ENCODE data around the gene SAG.

The SAG gene

DNA sequence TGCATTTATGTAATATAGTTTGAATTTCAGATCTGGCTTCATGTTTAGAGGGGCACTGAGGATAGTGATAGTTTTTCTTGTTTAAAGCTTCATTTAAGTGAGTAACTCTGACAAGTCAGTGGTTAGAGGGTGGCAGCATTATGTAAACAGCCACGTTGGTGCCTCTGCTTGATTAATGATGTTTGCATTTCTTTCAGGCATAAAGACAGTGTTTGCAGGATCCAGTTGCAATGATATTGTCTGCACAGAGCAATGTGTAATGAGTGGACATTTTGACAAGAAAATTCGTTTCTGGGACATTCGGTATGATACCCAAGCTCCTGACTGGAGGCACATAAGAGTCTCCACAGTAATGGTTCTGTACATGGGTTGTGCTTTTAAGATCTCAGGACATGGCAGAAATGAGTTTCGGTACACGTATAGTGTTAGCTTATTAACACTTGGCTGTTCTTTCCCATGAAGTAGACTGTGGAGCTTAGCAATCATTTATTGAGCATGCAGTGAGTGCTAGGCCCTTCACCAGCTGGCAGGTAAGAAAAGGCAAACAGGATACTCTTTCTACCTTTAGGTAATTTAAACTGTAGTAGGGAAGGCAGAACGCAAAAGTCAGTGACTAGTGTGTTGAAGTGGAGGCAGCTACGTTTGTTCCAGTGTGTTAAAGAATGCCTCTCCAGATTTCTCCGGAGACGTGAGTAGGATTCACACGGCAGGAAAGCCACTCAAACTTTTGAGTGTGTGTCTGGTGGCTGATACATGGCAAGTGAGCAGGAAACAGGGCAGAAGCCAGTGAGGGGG lies 17.4 kb upstream of the SAG start:
- DNase-seq = no peak

DNA sequence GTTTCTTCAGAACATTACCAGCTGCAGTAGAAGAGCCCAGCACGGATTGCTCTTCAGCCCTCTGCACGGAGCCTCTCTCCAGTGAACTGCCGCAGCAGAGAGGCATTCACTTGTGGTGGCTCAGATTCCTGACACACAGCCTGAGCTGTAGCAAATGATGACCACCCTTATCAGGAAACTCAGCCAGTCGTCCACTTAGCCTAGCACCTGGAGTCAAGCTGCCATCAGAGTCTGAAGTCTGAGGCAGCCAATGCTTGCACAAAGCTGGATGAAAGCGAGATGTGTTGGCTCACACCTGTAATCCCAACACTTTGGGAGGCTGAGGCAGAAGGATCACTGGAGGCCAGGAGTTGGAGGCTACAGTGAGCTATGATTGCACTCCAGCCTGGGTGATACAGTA lies 11.7 kb upstream of the SAG start:
- DNase-seq = no peak

- DNase-seq = no peak
These were observed 10.5 kb upstream of the SAG start for GRCh38 chr2:233297076-233297475.

- no peak for DNase-seq
These were observed 7.2 kb upstream of the SAG start for GRCh38 chr2:233300401-233300800.

GRCh38 chr2:233301248-233301647 lies 6.4 kb upstream of the SAG start:
- DNase-seq = no peak

GRCh38 chr2:233301811-233302210 lies 5.8 kb upstream of the SAG start:
- no peak for DNase-seq

- DNase-seq = no peak
These were observed 4.4 kb upstream of the SAG start for GRCh38 chr2:233303252-233303651.

- no peak for DNase-seq
These were observed 3.8 kb downstream of the SAG start for GRCh38 chr2:233311241-233311926.

- no peak for DNase-seq
These were observed 5.3 kb downstream of the SAG start for GRCh38 chr2:233312874-233313273.

DNA sequence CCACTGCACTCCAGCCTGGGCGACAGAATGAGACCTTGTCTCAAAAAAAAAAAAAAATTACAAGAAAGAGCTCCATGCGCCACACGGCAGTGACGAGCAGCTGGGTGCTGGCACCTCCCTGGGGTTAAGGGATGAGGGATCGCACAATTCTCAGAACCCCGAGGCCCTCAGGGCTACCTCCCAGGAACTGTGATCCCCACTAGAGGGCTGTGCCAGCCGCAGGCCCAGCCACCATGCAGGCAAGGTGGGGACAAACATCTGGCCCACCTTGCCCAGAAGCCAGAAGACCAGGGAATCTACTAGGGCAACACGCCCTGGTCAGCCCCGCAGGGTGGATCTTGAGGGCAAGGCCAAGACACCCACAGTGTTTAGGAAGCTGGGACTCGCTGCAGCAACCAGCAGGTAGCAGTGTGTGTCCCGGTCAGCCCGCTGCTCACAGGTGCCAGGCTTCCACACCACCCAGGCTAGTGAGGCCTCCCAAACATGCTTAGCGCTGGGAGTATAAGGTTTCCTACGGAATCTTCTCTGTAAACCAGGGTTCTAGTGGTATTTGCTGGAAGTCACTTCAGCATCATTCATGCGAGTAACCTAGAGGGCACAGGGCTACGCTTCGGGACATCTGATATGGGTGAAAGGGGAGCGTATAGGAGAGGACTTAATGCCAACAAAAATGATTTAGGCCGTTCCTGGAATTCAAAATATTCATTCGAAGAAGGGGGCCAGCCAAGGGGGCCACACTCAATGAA lies 6.7 kb downstream of the SAG start:
- DNase-seq = no peak

- no peak for DNase-seq
These were observed 9.8 kb downstream of the SAG start for GRCh38 chr2:233317196-233317943.

DNA sequence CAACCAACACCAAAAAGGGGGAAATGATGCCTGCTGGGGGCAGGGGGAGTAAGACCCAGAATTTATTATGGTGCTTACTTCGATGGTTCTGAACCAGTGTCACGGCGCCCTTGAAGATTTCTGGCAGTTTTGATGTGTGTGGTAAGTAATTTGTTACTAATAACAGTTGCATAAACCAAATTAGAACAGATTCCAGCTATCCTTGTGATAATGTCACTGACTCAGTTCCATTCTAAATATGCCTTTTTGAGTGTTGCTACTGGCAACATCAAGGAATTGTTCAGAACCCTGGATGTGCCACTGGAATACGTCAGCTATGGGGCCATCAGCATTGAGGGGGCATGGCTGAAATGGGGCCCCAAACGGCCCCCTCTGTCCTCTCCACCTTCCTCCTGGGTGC lies 11.6 kb downstream of the SAG start:
- DNase-seq = no peak

GRCh38 chr2:233320470-233320869 lies 12.9 kb downstream of the SAG start:
- DNase-seq = no peak

GRCh38 chr2:233321166-233321565 lies 13.6 kb downstream of the SAG start:
- DNase-seq = no peak

- no peak for DNase-seq
These were observed 16.2 kb downstream of the SAG start for GRCh38 chr2:233323851-233324250.

DNA sequence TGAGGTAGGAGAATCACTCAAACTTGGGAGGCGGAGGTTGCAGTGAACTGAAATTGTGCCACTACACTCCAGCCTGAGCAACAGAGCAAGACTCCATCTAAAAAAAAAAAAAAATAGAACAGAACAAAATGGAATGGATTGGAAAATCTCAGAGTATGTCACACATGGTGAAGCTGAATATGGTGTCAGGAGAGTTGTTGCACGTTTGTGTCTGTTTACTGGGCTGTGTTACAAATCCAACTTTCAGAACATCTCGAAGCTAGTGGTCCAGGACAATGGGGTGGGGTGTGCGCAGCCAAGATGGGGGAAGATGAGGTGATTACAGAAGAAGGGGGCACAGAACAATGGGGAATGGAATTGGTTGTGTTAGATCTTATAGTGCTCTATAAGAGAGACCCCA lies 17.6 kb downstream of the SAG start:
- no peak for DNase-seq

DNA sequence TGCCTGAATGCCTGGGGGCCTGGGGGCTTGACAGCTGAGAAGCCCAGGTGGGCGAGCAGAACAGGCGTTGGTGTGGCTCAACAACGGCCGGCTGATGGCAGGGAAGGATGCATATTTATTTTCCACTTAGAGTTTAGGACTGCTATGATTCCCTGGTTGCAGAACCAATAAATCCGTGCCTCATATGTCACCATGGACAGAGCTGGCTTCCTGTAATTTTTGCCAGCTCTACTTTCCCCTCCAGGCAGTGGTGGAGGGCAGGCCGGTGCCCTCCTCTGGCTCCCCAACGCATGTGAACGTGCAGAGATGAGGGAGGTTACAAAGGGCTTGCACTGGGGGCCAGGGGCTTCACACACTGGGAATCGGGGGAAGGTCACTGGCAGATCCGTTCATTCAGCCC lies 18.2 kb downstream of the SAG start:
- DNase-seq = no peak

DNA sequence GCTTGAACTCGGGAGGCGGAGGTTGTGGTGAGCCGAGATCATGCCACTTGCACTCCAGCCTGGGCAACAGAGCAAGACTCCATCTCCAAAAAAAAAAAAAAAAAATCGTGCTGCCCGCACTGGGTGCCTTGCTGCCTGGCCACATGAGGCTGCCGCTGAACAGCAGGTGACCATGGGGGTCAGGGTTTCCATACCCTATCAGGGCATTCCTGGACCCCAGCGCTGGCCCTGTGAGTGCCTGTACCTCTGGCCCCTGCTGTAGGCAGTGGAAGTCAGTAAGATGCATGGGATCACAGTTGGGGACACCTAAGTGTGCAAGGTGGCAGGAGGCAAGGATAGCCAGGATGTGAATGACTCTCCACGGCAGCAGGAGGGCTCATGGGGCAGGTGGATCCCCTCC lies 18.9 kb downstream of the SAG start:
- DNase-seq = no peak

- DNase-seq = no peak
These were observed 21.3 kb downstream of the SAG start for GRCh38 chr2:233328922-233329321.

DNA sequence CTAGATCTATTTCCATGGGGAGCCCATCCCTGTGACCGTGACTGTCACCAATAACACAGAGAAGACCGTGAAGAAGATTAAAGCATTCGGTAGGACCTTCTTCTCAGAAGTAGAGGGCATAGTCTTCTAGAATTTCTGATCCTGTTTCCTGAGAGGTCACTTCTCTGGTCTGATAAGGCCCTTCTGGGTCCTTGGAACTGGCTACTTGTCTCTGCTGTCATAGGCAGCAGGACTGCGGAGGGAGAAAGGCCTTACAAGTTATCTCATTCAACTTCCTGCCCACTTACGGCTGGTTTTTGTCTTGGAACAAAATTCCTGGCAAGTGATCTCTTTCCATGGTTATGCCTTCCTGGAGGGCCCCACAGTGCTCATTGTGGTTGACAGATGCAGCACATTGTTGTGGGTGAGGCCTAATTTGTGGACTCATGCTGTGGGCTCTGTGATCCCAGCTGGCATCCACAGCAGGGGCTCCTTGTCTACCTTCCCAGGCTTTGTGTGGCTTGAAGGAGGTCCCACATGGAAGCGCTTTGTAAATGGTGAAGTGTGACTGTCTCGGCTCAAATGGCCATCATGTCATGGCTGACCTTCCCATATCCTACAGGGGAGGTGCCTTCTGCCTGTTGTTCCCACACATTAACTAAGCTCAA lies 22.0 kb downstream of the SAG start:
- DNase-seq = peak; percentile 33

GRCh38 chr2:233331536-233331935 lies 23.9 kb downstream of the SAG start:
- DNase-seq = no peak

GRCh38 chr2:233332125-233332524 lies 24.5 kb downstream of the SAG start:
- DNase-seq = no peak

DNA sequence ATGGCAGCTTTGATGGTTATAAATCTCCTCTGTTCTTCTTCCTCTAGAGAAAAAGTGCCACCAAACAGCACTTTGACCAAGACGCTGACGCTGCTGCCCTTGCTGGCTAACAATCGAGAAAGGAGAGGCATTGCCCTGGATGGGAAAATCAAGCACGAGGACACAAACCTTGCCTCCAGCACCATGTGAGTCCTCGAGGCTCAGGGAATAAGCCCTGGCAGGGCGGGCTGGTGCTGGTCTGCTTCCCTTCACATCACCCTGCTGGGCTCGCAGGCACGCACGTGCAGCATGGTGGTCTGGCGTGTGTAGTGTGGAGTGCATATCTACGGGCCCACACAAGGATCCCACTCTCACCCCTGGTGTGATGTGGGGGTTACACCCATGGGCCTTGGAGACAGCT lies 27.3 kb downstream of the SAG start:
- no peak for DNase-seq
